HG02763 (cell line): ENCODE measurements around the gene SCLY.

Experiments
- ATAC-seq: cut with Tn5 transposase; IDR thresholded peaks from one replicate; pipeline ENCODE4 v1.9.1; 2021; ENCODE audit warnings: mild to moderate bottlenecking, moderate library complexity; ENCODE audit not compliant: unreplicated experiment

The SCLY gene

DNA sequence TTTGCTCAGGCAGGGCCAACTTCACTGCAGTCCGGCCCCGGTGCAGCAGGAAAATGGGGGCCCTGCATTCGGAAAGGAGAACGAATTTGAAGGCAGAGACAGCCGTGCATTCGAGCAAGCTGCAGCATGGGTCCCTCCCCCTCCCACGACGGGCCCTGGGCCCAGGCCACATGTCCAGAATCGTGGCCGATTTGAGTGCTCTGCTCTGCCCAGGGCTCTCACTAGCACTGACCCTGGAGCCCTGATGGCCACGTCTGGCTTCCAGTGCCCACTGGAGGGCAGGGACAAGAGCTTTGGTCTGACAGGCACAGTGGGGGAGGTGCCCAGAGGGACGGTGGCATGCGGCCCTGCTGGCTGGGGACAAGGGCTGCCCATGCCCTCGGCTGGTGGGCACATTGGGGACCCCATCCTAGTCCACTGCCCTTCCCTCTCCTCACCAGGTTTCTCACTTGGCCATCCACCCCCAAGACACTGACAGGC is 63.2 kb downstream of the SCLY start:
- no peak for ATAC-seq

- ATAC-seq, result no peak
Measured at GRCh38 chr2:238124488-238125126, 63.8 kb downstream of the SCLY start.

- ATAC-seq, result no peak
Measured at GRCh38 chr2:238125127-238125885, 64.5 kb downstream of the SCLY start.

DNA sequence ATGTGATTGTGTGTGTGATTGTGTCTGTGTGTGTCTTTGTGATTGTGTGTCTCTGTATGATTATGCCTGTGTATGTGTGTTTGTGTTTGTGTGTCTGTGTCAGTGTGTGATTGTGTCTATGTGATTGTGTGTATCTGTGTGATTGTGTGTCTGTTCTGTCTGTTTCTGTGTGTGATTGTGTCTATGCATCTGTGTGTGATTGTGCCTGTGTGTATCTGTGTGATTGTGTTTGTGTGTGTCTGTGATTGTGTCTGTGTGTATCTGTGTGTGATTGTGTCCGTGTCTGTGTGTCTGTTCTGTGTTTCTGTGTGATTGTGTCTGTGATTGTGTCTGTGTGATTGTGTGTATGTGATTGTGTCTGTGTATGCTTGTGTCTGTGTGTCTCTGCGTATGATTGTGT is 65.5 kb downstream of the SCLY start:
- no peak for ATAC-seq

- ATAC-seq, result no peak
Measured at GRCh38 chr2:238126775-238127164, 66.0 kb downstream of the SCLY start.

DNA sequence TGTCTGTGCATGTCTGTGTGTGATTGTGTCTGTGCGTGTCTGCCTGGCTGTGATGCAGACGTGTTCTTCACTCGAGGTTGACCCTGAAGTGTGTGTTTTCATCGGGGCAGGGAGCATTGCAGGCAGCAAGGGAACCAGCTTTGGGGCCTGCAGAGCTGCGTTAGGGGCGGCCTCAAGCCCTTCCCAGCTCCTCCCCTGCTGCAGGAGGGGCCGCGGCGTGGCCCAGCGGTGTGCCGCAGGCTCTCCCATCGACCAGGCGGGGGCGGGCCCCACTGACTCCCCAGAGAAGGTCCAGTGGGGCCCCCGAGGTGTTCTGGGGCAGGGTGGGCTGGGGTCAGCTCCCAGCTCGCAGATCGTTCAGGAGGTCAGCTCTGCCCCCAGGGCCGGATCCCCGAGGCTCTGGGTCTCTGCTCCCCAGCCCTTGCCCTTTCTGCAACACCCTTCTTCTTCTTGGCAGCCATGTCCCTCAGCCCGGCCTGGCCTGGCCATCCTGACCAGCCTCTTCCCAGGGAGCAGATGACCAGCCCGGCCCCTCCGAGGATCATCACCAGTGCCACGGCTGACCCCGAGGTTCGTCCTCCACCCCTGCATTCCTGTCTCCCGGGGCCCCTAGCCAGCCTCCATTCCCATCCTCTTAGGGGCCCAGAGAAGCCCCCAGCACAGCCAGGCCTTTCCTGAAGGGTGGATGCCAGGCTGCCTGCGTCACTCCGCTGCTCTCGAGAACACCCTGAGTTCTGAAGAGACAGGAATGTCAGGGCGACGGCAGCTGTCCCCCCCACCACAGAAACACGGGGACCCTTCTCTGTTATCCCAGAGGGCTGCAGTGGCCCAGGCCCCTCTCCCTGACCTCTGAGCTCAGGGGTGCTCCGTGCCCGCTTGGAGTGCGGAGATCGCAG is 66.6 kb downstream of the SCLY start:
- ATAC-seq, result no peak

- ATAC-seq, result no peak
Measured at GRCh38 chr2:238128061-238128440, 67.2 kb downstream of the SCLY start.

GRCh38 chr2:238128534-238129001 is 67.8 kb downstream of the SCLY start:
- ATAC-seq, result no peak

- ATAC-seq, result no peak
Measured at GRCh38 chr2:238129166-238130010, 68.6 kb downstream of the SCLY start.

DNA sequence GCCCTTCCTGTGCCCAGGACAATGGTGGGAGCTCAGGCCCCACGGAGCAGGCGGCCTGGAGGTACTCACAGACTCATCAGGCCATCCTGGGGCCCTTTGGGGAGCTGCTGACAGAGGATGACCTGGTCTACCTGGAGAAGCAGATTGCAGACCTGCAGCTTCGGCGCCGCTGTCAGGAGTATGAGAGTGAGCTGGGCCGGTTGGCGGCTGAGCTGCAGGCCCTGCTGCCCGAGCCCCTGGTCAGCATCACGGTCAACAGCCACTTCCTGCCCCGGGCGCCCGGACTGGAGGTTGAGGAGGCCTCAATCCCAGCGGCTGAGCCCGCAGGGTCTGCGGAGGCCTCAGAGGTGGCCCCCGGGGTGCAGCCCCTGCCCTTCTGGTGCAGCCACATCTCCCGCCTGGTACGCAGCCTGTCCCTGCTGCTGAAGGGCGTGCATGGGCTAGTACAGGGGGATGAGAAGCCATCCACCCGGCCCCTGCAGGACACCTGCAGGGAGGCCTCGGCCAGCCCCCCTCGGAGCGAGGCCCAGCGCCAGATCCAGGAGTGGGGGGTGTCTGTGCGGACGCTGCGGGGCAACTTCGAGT is 69.4 kb downstream of the SCLY start:
- ATAC-seq, result no peak

GRCh38 chr2:238130696-238131628 is 70.2 kb downstream of the SCLY start:
- no peak for ATAC-seq

GRCh38 chr2:238131761-238132462 is 71.1 kb downstream of the SCLY start:
- ATAC-seq, result no peak

DNA sequence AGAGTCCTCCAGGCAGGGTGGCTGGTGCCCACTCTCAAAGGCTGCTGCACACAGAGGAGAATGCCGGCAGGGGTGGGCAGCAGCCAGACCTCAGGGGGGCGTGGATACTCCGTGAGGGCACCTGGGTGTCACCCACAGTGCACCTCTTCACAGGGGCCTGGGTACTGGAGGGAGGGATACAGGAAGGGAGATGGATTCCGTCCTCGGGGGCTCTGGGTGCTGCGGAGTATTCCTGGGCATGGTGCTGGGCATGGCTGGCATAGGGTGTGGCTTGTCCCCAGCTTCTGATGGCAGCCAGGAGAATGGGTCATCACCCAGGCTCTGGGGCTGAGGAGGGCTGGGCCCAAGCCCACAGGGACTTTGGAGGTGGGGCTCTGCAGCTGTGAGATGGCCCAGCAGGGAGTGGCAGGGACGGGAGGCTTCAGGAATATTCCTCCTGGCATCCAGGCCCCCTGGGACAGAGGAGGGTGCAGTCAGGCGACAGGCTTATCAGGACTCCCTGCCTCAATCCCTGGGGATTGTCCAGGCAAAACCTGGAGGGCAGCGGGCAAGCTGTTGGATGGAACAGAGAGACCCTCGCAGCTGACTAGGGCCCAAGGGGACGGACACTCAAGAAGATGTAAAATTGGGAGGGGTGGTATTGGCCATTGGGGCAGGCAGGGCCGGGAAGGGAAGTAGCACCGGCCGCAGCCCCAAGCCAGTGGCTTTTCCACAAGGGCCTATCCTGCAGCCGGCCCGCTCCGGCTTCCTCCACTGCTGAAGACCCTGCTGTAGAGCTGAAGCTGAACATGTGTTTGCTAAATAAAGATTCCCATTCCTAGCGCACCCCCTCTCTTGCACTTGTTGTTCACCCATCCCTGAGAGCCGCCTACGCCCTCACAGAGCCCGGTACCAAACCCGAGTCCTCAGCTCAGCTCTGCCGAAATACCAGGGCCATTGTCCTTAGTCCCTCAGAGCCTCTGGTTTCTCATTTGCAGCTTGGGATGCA is 72.0 kb downstream of the SCLY start:
- ATAC-seq, result no peak

GRCh38 chr2:238133499-238134392 is 72.9 kb downstream of the SCLY start:
- ATAC-seq, result no peak

DNA sequence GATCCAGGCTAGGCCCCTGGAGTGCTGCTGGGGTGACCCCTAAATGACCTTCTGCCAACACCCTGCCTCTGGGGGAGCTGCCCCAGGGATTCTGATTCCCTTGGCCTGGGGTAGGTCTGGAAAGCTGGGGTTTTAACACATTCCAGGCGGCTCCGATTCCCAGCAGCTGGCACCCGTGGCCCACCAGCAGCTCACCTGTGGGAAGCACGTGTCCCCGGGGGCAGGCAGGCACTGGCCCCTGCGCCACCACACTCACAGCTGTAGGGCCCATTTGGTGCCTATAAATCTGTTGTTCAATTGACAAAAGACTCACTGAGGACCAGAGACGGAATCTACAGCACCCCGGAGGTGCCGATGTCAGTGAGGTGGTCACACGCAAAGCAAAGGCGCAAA is 73.6 kb downstream of the SCLY start:
- ATAC-seq, result no peak

DNA sequence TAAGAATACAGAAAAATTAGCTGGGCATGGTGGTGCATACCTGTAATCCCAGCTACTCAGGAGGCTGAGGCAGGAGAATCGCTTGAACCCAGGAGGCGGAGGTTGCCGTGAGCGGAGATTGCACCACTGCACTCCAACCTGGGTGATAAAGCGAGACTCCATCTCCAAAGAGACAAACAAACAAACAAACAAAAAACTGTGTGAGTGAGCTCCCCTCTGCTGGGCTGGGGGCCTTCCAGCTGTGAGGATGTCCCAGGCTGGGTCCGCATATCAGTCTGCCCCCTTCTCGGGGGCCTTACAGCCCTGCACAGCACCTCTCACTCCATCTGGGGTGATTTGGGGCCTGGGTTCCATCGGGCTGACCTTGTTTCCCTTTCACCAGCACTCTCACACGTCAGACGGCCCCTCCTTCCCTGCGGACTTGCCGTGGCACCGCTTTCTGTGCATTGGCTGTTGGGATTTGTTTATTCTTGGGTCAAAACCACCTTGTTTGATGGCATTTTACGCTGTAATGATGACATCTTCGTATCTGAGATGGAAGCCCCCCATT is 74.9 kb downstream of the SCLY start:
- no peak for ATAC-seq
